ENCODE measurements around the gene TBC1D16. TPM values are rescaled to one million over a fixed set of nuclear protein-coding genes. Genes with fewer than 3 reads are reported as not detected.

Gene TBC1D16
- total and polyA plus RNA-seq, 2 experiments from 2014 or later: 24.5 to 38.1 TPM

GRCh38 chr17:79902146-79902791, 133.4 kb downstream of the TBC1D16 start:
- TF ChIP-seq EZH2phosphoT487 (IDR thresholded peaks at IDR 0.05; ENCODE audit: low read depth, severe bottlenecking, unreplicated experiment) (no peak), CTCF (IDR thresholded peaks at IDR 0.05; ENCODE audit: poor library complexity) (no peak)
- Histone ChIP-seq H3K36me3 (replicated peaks; ENCODE audit: insufficient read depth, low read depth) (no peaks in the 10 kb centered on the region), H2AFZ (no peak overlapping the region), H3K79me2 (no peaks in the 10 kb centered on the region), H3K4me2 (no peak overlapping the region), H3K4me3 (no peak overlapping the region), H3K27me3 (no peaks in the 10 kb centered on the region), H3K27ac (no peak overlapping the region), H3K4me1 (ENCODE audit: insufficient read depth) (peaks cover 5% of the 10 kb centered on the region), H3K9me2 (replicated peaks; ENCODE audit: insufficient read depth) (no peaks in the 10 kb centered on the region), H3K9me3 (ENCODE audit: low read depth) (no peaks in the 10 kb centered on the region), H4K20me1 (ENCODE audit: insufficient read depth, poor library complexity, severe bottlenecking) (no peaks in the 10 kb centered on the region)
- WGBS (ENCODE audit: low lambda C conversion rate, missing lambda C conversion rate): 92% methylated on average over 10 of the region's 10 CpGs
- peak; percentile 5 for DNase-seq (ENCODE audit: low spot score)

DNA sequence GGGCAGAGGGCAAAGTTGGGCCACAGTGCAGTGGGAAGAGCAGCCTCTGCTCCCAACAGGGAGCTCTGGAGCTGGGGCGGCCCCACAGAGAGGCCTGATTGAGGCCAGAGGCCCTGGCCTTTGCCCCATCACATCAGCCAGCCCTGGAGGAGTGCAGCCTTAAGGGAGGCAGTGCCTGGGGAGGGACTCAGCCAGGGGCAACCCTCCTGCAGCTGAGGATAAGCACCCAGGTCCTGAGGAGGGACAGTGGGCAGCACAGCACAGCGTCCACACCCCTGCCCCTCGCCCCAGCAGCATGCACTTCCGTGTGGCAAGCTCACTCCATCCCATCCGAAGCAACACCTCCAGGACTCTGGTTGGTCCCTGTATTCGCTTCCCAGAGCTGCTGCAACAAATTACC, 134.5 kb downstream of the TBC1D16 start:
- Histone ChIP-seq H3K4me3 (no peak overlapping the region), H3K9me2 (replicated peaks; ENCODE audit: insufficient read depth) (no peaks in the 10 kb centered on the region), H3K79me2 (no peaks in the 10 kb centered on the region), H4K20me1 (ENCODE audit: insufficient read depth, poor library complexity, severe bottlenecking) (no peaks in the 10 kb centered on the region), H3K9me3 (ENCODE audit: low read depth) (no peaks in the 10 kb centered on the region), H2AFZ (no peak overlapping the region), H3K4me2 (no peak overlapping the region), H3K27ac (no peak overlapping the region), H3K4me1 (ENCODE audit: insufficient read depth) (peaks cover 5% of the 10 kb centered on the region), H3K27me3 (no peaks in the 10 kb centered on the region), H3K36me3 (replicated peaks; ENCODE audit: insufficient read depth, low read depth) (no peaks in the 10 kb centered on the region)
- TF ChIP-seq EZH2 (IDR thresholded peaks at IDR 0.05; ENCODE audit: borderline replicate concordance) (no peak), CTCF (IDR thresholded peaks at IDR 0.05; ENCODE audit: poor library complexity) (no peak), EZH2phosphoT487 (IDR thresholded peaks at IDR 0.05; ENCODE audit: low read depth, severe bottlenecking, unreplicated experiment) (no peak)
- WGBS (ENCODE audit: low lambda C conversion rate, missing lambda C conversion rate): 88% methylated on average over 6 of the region's 6 CpGs
- DNase-seq (ENCODE audit: low spot score): no peak

- no peak for DNase-seq (ENCODE audit: low spot score)
- no peak for TF ChIP-seq CTCF (IDR thresholded peaks at IDR 0.05; ENCODE audit: poor library complexity)
- TF ChIP-seq EZH2phosphoT487 (IDR thresholded peaks at IDR 0.05; ENCODE audit: low read depth, severe bottlenecking, unreplicated experiment): no peak
- no peak for TF ChIP-seq EZH2 (IDR thresholded peaks at IDR 0.05; ENCODE audit: borderline replicate concordance)
- no peak overlapping the region for H3K4me2 ChIP-seq
- H3K27ac ChIP-seq: no peak overlapping the region
- no peaks in the 10 kb centered on the region for H3K79me2 ChIP-seq
- peaks cover 5% of the 10 kb centered on the region for H3K4me1 ChIP-seq (ENCODE audit: insufficient read depth)
- H3K27me3 ChIP-seq: no peaks in the 10 kb centered on the region
- H3K9me2 ChIP-seq (replicated peaks; ENCODE audit: insufficient read depth): no peaks in the 10 kb centered on the region
- H3K9me3 ChIP-seq (ENCODE audit: low read depth): no peaks in the 10 kb centered on the region
- 92% methylated on average over 4 of the region's 4 CpGs for WGBS (ENCODE audit: low lambda C conversion rate, missing lambda C conversion rate)
- H4K20me1 ChIP-seq (ENCODE audit: insufficient read depth, poor library complexity, severe bottlenecking): no peaks in the 10 kb centered on the region
- no peaks in the 10 kb centered on the region for H3K36me3 ChIP-seq (replicated peaks; ENCODE audit: insufficient read depth, low read depth)
- no peak overlapping the region for H2AFZ ChIP-seq
- H3K4me3 ChIP-seq: no peak overlapping the region
Observed at GRCh38 chr17:79899584-79899983, 136.1 kb downstream of the TBC1D16 start.

Measured in hepatocyte (in vitro differentiated cells).